ENCODE measurements around the gene LPAR2. TPM values are rescaled to one million over a fixed set of nuclear protein-coding genes. Genes with fewer than 3 reads are reported as not detected.

Gene LPAR2
- total RNA-seq, 3 donors from 2014 or later, result 10.9 to 30.0 (median 17.1) TPM

DNA sequence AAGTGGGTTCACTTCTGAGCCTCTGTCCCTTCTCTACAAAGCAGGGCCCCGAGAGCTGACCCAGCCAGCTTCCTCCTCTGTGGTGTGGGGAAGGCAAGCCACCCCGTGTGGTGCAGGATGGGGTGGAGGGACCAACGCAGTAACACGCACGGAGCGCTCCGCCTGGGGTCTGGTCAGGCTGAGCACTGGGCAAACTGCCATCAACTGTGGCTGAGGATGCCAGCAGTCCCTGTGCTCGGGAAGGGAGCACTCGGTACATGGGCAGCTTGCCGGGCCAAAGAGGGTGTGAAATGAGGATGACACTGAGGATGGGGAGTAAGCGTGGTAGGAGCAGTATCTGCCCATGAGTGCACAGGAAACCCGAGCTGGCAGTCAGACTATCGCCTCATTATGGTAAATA, 23.1 kb upstream of the LPAR2 start:
- no peak for ATAC-seq
- intact Hi-C loops (cut with DNase I, micrococcal nuclease), result no loop called here
- H3K9me3 ChIP-seq, result no peaks in the 10 kb centered on the region
- TF ChIP-seq, protein P1, sequence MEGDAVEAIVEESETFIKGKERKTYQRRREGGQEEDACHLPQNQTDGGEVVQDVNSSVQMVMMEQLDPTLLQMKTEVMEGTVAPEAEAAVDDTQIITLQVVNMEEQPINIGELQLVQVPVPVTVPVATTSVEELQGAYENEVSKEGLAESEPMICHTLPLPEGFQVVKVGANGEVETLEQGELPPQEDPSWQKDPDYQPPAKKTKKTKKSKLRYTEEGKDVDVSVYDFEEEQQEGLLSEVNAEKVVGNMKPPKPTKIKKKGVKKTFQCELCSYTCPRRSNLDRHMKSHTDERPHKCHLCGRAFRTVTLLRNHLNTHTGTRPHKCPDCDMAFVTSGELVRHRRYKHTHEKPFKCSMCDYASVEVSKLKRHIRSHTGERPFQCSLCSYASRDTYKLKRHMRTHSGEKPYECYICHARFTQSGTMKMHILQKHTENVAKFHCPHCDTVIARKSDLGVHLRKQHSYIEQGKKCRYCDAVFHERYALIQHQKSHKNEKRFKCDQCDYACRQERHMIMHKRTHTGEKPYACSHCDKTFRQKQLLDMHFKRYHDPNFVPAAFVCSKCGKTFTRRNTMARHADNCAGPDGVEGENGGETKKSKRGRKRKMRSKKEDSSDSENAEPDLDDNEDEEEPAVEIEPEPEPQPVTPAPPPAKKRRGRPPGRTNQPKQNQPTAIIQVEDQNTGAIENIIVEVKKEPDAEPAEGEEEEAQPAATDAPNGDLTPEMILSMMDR (IDR thresholded peaks at IDR 0.05), result no peak
- DNase-seq, result no peak
- H3K4me1 ChIP-seq (ENCODE audit: low read depth), result no peaks in the 10 kb centered on the region
- H3K36me3 ChIP-seq (ENCODE audit: low read depth), result peaks cover 7% of the 10 kb centered on the region
- H3K4me3 ChIP-seq, result no peak overlapping the region

DNA sequence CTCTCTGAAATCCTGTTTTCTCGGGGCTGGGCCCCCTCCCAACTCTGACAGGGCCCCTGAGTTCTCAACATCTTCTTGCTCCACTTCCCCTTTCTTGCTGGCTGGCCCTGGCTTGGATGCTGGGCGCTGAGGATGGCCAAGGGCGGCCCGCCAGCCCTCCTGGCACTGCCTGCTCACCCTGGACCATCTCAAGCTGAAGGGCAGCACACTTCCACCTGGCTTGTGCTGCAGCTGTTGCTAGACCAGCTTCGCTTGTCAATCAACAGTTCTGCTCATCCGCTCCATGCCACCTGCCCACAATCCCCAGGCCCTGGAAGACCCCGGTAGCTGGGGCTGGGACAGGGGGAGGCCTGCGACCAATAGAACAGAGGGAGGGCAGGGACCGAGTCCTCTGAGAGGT, 22.3 kb upstream of the LPAR2 start:
- Histone ChIP-seq H3K4me3 (no peak overlapping the region), H3K9me3 (no peaks in the 10 kb centered on the region), H3K4me1 (ENCODE audit: low read depth) (no peaks in the 10 kb centered on the region), H3K36me3 (ENCODE audit: low read depth) (peaks cover 7% of the 10 kb centered on the region)
- TF ChIP-seq, protein P1 (IDR thresholded peaks at IDR 0.05), result no peak
- no peak for ATAC-seq
- DNase-seq, result no peak
- intact Hi-C loops (cut with DNase I, micrococcal nuclease), result no loop called here

DNA sequence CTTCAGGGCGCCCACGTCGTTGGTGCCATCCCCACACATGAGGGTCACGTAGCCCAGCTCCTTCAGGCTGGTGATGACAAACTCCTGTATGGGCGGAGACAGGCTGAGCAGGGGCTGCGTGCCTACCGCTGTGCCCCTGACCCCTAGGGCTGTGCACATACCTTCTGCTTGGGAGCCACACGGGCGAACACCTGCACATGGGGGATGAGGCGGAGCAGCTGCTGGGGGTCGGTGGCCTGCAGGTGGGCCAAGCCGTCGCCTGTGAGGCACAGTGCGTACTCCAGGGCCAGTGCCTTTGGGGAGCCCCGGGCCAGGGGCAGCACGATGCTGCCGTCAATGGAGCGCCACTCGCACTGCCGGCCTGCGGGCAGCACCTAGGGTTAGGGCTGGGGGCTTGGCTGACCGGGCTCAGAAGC, 21.6 kb upstream of the LPAR2 start:
- no peaks in the 10 kb centered on the region for H3K9me3 ChIP-seq
- no peaks in the 10 kb centered on the region for H3K4me1 ChIP-seq (ENCODE audit: low read depth)
- H3K4me3 ChIP-seq, result no peak overlapping the region
- peaks cover 7% of the 10 kb centered on the region for H3K36me3 ChIP-seq (ENCODE audit: low read depth)
- TF ChIP-seq, protein P1 (IDR thresholded peaks at IDR 0.05), result no peak
- intact Hi-C loops (cut with DNase I, micrococcal nuclease), result no loop called here
- ATAC-seq, result no peak
- DNase-seq, result no peak

DNA sequence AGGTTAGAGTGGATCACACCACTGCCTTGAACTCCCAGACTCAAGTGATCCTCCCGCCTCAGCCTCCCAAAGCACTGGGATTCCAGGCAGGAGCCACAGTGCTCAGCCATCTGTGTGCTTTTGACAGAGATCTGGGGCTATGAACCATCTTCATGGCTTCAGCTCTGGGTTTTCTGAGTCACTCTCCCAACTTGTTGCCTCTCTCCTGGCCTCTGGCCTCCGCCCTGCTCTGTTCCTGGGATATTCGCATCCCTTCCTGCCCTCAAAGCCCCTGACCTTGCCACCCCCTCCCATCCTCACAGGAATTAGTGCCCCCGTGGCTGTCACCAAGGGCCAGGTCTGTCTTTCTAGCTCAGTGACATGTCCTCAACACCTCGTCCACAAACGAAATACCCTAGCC, 21.1 kb upstream of the LPAR2 start:
- DNase-seq, result no peak
- no peak for ATAC-seq
- H3K4me3 ChIP-seq, result no peak overlapping the region
- TF ChIP-seq, protein P1 (IDR thresholded peaks at IDR 0.05), result no peak
- H3K9me3 ChIP-seq, result no peaks in the 10 kb centered on the region
- peaks cover 7% of the 10 kb centered on the region for H3K36me3 ChIP-seq (ENCODE audit: low read depth)
- no peaks in the 10 kb centered on the region for H3K4me1 ChIP-seq (ENCODE audit: low read depth)
- intact Hi-C loops (cut with DNase I, micrococcal nuclease), result no loop called here

DNA sequence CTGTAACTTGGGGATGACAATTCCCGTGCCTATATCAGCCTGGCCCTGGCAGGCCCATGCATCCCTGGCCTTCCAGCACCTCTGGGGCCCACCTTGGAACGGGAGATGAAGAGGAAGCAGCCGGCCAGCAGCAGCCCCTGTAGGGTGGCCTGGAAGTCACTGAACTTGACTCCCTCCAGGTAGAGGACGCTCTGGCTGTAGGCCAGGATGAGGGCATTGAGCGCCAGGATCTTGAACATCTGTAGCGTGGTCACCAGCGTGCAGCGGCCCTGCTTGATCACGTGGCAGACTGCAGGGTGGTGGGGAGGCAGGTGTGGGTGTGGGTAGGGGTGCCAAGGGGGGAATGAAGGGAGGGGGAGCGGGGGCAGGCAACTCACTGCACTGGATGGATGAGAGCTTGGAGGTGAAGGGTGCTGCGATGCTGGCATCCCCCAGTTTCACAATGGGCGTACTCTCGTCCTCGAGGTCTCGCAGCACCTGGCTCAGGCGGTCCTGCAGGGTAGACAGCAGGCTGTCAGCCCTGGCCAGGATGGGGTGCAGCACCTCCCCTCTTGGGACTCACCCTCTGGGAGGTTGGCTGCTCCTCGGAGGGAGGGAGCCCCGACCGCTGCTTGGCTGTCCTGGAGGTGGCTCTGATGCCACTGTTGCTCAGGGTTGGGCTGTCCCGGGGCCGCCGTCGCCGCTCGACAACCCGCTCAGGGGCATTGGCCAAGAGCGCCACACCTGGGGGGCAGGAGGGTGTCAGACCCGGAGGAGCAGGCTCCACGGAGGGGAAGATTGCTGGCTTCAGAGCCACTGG, 19.2 kb upstream of the LPAR2 start:
- DNase-seq (peak in 1 of 3 donors; percentile 50), ATAC-seq (no peak)
- Histone ChIP-seq H3K9me3 (no peaks in the 10 kb centered on the region), H3K4me3 (no peak overlapping the region), H3K36me3 (ENCODE audit: low read depth) (no peaks in the 10 kb centered on the region), H3K4me1 (ENCODE audit: low read depth) (no peaks in the 10 kb centered on the region)
- TF ChIP-seq, protein P1 (IDR thresholded peaks at IDR 0.05), result no peak
- intact Hi-C loops (cut with DNase I, micrococcal nuclease), result no loop called here

Data from mucosa of descending colon (tissue), 3 donors.